ENCODE results near the gene TNS3. TPM values are rescaled to one million over a fixed set of nuclear protein-coding genes. Genes with fewer than 3 reads are reported as not detected.

The TNS3 gene
- total and polyA plus RNA-seq, 2 of the 13 experiments (the other 11 are each of a cell fraction or from before 2014, with no cell fraction given): 52.9 to 55.7 TPM

- ChIA-PET POLR2A (no interaction called here), CTCF (ENCODE audit: low intra/inter-chr PET ratio, low total read pairs) (no interaction called here)
- in situ Hi-C loops (cut with HindIII; ENCODE audit: extremely low pct_ligation_motif_present, low pct_unique_long_range_greater_than_20kb): no loop called here
- 98% methylated on average over 2 of the region's 2 CpGs for WGBS (ENCODE audit: low lambda C conversion rate)
- Histone ChIP-seq H4K20me1 (ENCODE audit: insufficient read depth, low read length) (peaks cover 36% of the 10 kb centered on the region), H3K27ac (ENCODE audit: extremely low read length, insufficient read depth, low read length) (no peak overlapping the region), H3K27me3 (ENCODE audit: control insufficient read depth in 1 of 2, insufficient read depth in 2 of 2, low read length in 2 of 2) (no peaks in the 10 kb centered on the region), H3K4me2 (ENCODE audit: low read depth, low read length) (no peak overlapping the region), H3K79me2 (ENCODE audit: insufficient read depth, low read length) (peaks cover 81% of the 10 kb centered on the region), H3K36me3 (replicated peaks in 1 of 2; ENCODE audit: control insufficient read depth in 1 of 2, insufficient read depth in 2 of 2, low read length in 2 of 2) (peaks cover 13 to 24% of the 10 kb centered on the region in 2 experiments; a peak in 4 of 5 replicates), H3K4me3 (replicated peaks in 1 of 3; ENCODE audit: insufficient read depth in 1 of 3, low read depth in 2 of 3, low read length in 3 of 3) (no peak overlapping the region), H3K9me3 (ENCODE audit: low read length) (no peaks in the 10 kb centered on the region), H2AFZ (ENCODE audit: low read length) (no peak overlapping the region), H3K4me1 (ENCODE audit: insufficient read depth, low read length) (peaks cover 41% of the 10 kb centered on the region), H3K9ac (ENCODE audit: insufficient read depth, low read depth, low read length) (no peak overlapping the region)
- DNase-seq (ENCODE audit: low spot score) (no peak), ATAC-seq (no peak), FAIRE-seq (no peak)
- intact Hi-C loops (cut with micrococcal nuclease; ENCODE audit: unreplicated experiment): no loop called here
- BruUV-seq (replicated peaks): no TSS peak
- no peak for TF ChIP-seq ZNF253 (CRISPR knock-in tag; IDR thresholded peaks at IDR 0.05; ENCODE audit: borderline replicate concordance)
- no peak for TF ChIP-seq ATF2 (CRISPR knock-in tag; IDR thresholded peaks at IDR 0.05)
- no peak for TF ChIP-seq ZNF34 (CRISPR knock-in tag; IDR thresholded peaks at IDR 0.05; ENCODE audit: borderline replicate concordance)
- no peak for TF ChIP-seq CREB3 (CRISPR knock-in tag; IDR thresholded peaks at IDR 0.05)
- no peak for TF ChIP-seq ZBTB7B (CRISPR knock-in tag; IDR thresholded peaks at IDR 0.05)
- TF ChIP-seq SCMH1 (CRISPR knock-in tag; IDR thresholded peaks at IDR 0.05; ENCODE audit: borderline replicate concordance): no peak
- TF ChIP-seq ZNF510 (CRISPR knock-in tag; IDR thresholded peaks at IDR 0.05; ENCODE audit: low read depth): no peak
- no peak for TF ChIP-seq MTF2 (CRISPR knock-in tag; IDR thresholded peaks at IDR 0.05; ENCODE audit: borderline replicate concordance)
- TF ChIP-seq NRL (CRISPR knock-in tag; IDR thresholded peaks at IDR 0.05; ENCODE audit: borderline replicate concordance): no peak
- no peak for TF ChIP-seq FOXP1 (IDR thresholded peaks at IDR 0.05)
- TF ChIP-seq FOXP1 (CRISPR knock-in tag; IDR thresholded peaks at IDR 0.05): no peak
Measured at GRCh38 chr7:47553309-47553708, 28.6 kb downstream of the TNS3 start.

Data from HepG2 (cell line).